HG03432 (cell line): ENCODE measurements around the gene PARD6G.
A peak's percentile ranks its signal among the peaks of the same experiment; 100 is the strongest.
"Not testable (repeated sequence)": the region's sequence is repeated elsewhere in the genome, so short reads cannot be mapped to it uniquely, and the experiment has no call there.

Experiments used
- ATAC-seq: cut with Tn5 transposase; IDR thresholded peaks from one replicate; pipeline ENCODE4 v1.9.1; 2021; ENCODE audit warnings: mild to moderate bottlenecking, moderate library complexity; ENCODE audit not compliant: unreplicated experiment

PARD6G gene

GRCh38 chr18:80247393-80247841 is at the start of gene PARD6G:
TSS of gene PARD6G (minus strand) at chr18:80247514. CDS start at chr18:80247348, 166 bp downstream.
- peak; percentile 64 for ATAC-seq

- not testable (repeated sequence) for ATAC-seq
These were observed 15.1 kb upstream of the PARD6G start for GRCh38 chr18:80262241-80263033.

GRCh38 chr18:80259610-80260009 is 12.3 kb upstream of the PARD6G start:
- no peak for ATAC-seq

- ATAC-seq = no peak
These were observed 11.3 kb upstream of the PARD6G start for GRCh38 chr18:80258640-80259039.

GRCh38 chr18:80257579-80258543 is 10.5 kb upstream of the PARD6G start:
- ATAC-seq = not testable (repeated sequence)

- ATAC-seq = no peak
These were observed 7.7 kb upstream of the PARD6G start for GRCh38 chr18:80254971-80255500.

GRCh38 chr18:80253871-80254492 is 6.7 kb upstream of the PARD6G start:
- ATAC-seq = no peak

- ATAC-seq = no peak
These were observed 5.9 kb upstream of the PARD6G start for GRCh38 chr18:80253236-80253635.

GRCh38 chr18:80252136-80252535 is 4.8 kb upstream of the PARD6G start:
- ATAC-seq = no peak

- no peak for ATAC-seq
These were observed 4.4 kb upstream of the PARD6G start for GRCh38 chr18:80251700-80252099.

- no peak for ATAC-seq
These were observed 3.5 kb upstream of the PARD6G start for GRCh38 chr18:80250740-80251364.

- ATAC-seq = no peak
These were observed 2.1 kb upstream of the PARD6G start for GRCh38 chr18:80249217-80250093.

- peak; percentile 37 for ATAC-seq
These were observed 595 bp downstream of the PARD6G start for GRCh38 chr18:80246445-80247392.

GRCh38 chr18:80245781-80246444 is 1.4 kb downstream of the PARD6G start:
- ATAC-seq = no peak

GRCh38 chr18:80244956-80245730 is 2.2 kb downstream of the PARD6G start:
- ATAC-seq = no peak

- no peak for ATAC-seq
These were observed 3.1 kb downstream of the PARD6G start for GRCh38 chr18:80244167-80244566.

- no peak for ATAC-seq
These were observed 4.1 kb downstream of the PARD6G start for GRCh38 chr18:80243204-80243603.
